HG03575 (cell line): ENCODE measurements around the gene SIX2.
"Not testable (repeated sequence)": the region's sequence is repeated elsewhere in the genome, so short reads cannot be mapped to it uniquely, and the experiment has no call there.

Experiments
- ATAC-seq: cut with Tn5 transposase; IDR thresholded peaks from one replicate; pipeline ENCODE4 v1.9.1; 2021; ENCODE audit not compliant: unreplicated experiment, insufficient number of reproducible peaks, low FRiP score; ENCODE audit errors: extremely low read depth

Gene SIX2

DNA sequence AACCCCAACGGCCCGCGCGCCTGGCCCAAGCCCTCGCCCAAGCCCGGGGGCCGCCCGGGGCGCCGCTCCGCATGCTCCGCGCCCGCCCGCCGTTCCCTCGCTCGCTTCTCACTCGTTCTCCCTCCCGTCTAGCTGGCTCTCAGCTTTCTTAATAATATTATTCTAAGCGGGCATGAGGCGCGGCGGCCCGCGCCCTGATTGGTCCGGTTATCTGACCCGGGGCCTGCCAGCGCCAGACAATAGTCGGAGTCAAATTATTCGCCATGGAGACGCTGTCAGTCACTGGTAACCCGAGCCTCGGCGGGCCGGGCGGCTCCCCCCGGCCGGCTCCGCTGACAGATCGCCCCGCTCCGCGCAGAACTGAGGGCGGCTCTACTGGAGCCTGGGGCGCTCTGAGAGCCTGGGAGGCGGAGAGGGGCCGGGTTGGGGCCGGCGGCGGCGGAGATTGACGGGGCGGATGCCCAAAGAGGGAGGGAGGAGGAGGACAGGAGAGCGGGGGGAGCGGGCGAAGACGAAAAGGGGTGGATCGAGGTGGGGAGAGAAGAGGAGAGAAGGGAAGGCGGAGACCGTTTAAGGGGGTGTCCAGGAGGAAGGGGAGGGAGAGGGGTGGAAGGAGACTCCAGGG, at the start of gene SIX2:
Gene SIX2 (minus strand): TSS at position 150 of the 625 bp plus-strand sequence. CDS start 342 bp downstream, outside the sequence.
- no peak for ATAC-seq

DNA sequence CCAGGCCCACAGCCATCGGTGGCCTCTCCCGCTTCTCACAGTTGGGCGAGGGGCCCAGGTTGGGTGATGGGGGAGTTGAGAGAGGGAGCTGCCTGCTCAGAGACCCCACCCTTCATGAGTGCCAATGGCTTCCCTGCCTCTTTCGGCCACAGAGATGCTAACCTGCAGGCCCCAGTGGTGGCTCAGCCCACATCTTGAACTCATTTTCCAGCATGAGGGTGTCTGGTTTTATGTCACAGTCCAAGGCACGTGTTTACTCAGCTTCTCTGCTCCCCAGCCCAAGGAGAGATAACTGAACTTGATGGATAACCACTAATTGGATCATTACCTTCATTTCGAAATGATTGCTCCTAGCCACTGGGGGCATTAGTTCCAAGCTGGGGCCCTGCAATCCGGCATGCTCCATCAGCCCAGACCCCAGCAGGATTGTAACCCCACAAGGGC, 45.9 kb upstream of the SIX2 start:
- no peak for ATAC-seq

DNA sequence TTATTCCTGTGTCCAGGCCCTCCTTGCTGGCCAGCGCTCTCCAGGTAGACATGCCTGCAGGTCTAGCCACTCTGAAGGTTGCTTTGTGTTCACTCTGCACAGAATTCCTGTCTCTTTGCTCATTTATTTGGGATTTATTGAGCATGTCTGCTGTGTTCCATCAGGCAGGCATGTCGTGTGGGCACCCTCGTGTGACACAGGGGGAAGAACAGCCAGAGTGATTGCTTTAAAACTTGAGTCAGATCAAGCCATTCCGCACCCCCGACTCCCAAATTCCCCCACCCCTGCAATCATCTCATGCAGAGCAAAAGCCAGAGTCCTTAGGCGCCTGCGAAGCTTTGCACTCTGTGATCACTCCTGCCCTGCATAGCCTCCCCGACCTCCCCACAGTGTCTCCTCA, 44.7 kb upstream of the SIX2 start:
- no peak for ATAC-seq

DNA sequence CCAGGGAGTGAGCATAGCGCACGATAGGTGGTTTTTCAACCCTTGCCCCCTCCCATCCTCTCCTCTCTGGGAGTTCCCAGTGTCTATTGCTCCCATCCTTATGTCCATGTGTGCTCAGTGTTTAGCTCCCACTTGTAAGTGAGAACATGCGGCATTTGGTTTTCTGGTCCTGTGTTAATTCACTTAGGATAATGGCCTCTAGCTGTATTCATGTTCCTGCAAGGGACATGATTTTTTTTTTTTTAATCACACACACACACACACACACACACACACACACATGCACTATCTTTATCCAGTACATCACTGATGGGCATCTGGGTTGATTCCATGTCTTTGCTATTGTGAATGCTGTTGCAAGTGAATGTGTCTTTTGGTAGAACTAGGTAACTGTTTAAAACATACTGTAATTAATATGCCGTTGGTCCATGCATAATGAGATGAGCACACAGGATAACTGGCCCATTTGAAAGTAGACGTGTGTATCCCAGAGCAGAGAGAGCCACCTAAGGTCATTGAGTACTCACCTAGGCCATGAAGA, 43.2 kb upstream of the SIX2 start:
- ATAC-seq: no peak

DNA sequence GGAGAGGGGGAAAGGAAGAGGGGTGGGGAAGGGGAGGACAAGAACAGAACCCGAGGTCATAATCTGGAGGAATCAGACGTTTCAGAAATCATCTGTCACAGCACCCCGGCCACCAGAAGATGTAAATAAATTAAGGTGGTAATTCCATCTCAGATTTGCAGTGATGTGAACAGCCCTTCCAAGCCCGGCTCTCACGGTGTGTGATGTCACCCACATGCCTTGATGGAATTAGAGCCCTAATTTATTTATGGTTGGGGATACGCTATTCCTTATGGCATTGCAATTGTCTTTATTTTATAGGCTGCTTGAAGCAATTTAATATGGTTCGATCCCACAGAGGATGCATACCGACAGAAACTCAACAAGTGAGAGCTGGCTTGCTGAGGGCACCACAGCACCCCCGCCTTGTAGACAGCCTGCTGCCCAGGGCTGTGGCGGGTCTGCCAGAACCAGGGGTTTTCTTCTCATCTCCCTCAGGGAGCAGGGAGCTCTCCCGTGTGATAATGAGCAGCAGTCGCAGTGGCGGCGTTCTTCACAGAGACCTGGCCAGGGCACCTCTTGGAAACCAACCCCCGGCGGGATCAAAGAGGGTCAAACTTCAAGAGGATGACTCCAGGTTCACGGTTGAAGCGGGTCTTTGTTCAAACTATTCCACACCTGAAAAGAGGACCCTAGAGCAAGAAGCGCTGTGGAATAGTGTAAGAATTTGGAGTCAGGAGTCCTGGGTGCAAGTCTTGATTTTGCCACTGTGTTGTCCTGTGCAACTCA, 40.5 kb upstream of the SIX2 start:
- ATAC-seq: no peak

DNA sequence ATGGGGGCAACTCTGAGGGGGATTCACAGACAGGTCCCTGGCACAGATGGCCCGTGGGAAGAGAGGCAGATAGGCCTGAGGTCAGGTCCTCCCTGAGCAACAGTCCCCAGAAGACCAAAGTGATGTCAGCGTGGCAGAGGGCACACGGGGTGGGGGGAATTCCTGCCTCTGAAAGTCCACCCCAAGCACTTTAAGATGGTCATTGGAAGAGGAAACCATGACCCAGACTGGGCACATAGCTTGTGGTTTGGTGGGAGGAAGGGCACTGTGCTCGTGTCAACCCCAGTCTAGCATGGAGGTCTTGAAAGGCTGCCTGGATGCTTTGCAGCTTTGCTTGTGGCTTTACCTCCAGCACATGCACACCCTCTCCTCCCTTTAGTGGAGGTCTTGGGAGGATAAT, 38.0 kb upstream of the SIX2 start:
- ATAC-seq: no peak

DNA sequence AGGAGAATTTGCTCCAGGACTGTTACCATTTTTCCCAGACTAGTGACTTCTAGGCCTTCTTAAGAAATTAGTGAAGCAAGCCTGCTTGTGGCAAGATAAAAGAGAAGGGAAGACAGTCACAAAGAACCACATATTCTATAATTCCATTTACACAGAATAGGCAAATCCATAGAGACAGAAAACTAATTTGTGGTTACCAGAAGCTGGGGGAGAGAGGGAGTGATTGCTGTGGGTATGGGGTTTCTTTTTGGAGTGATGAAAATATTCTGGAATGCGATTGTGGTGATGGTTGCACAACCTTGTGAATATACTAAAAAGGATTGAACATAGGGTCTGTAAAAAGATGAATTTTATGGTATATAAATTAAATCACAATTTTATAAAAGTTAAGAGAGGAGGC, 37.5 kb upstream of the SIX2 start:
- ATAC-seq: no peak

DNA sequence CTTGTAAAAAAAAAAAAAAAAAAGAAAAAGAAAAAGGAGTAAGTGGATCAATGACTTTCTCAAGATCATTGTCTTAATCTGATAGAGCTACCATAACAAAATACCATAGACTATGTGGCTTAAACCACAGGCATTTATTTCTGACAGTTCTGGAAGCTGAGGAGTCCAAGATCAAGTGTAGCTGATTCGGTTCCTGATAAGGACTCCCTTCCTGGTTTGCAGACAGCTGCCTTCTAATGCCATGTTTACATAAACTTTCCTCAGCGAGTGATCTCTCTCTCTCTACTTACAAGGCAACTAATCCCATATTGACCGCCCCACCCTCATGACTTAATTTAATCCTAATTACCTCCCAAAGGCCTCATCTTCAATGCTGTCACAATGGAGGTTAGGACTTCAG, 36.5 kb upstream of the SIX2 start:
- ATAC-seq: no peak

DNA sequence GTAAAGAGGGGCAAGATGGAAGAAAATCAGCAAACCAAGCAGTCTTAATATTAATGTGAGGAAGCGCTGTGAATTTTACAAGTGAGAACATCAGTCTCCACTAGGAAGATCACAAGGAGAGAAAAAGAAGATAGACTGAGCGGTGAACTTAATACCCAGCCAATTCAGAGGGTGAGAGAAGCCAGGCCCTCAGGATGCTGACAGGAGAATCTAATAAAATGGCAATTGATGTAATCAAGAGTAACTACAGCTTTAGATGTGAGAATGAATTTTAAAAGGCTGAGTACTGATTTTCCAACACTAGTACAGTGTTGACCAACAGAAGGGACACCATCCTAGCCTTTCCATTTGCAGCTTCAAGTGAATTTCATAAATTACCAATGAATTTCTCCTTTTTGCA, 35.7 kb upstream of the SIX2 start:
- no peak for ATAC-seq

DNA sequence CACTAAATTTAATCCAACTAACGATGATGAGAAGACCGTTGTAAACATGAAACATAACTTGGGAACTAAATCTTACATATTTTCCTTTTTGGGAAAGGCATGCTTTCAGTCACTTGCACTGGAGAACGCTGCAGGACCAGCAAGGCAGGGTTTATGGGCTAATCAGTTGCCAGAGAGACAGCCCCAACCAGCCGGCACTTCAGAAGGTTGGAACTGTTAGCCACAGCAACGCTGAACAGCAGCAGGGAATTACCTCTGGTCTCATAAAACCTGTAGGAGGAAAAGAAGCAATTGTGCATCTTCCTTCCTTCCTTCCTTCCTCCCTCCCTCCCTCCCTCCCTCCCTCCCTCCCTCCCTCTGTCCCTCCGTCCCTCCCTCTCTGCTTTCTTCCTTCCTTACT, 33.9 kb upstream of the SIX2 start:
- no peak for ATAC-seq

DNA sequence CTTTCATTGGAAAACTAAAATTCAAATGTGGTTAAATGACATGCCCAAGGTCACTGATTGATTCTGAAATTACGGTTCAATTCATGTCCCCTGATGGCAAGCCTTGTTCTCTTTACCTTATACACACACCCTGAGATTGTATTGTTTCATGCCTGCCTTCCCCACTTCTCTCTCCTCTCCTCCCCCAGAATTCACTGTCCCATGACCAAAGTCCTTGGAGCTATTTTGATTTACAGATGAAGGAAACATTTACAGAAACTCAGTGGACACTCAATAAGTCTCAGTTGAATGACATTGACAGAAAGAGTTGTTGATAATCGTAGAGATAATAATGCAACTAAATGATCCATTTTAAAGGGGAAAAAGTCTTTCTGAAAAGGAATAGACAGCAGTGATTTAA, 33.1 kb upstream of the SIX2 start:
- ATAC-seq: no peak

DNA sequence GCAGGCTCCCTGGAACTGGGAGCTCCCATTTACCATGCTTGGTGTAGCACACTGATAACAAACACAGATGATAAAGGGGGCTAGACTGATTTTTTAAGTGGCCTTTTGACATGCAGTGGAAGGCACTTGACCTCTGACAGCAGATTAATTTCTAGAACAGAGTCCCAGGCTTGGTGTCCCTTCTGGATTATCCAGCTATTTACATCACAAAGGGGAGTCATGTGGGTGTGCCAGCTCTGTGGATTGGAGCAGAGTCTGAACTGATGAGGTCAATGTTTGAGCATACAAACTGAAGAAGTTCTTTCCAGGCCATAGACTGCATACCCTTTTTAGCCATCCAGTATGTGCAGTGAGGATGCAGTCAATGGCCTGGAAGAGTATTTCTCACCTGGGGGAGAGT, 31.5 kb upstream of the SIX2 start:
- ATAC-seq: no peak

DNA sequence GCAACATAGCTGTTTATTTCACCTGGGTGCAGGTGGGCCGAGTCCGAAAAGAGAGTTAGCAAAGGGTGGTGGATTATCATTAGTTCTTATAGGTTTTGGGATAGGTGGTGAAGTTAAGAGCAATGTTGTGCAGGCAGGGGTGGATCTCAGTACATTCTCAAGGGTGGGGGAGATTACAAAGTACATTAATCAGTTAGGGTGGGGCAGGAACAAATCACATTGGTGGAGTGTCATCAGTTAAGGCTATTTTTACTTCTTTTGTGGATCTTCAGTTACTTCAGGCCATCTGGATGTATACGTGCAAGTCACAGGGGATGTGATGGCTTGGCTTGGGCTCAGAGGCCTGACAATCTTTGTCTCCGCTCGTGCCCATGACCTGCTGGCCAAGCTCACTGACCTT, 30.6 kb upstream of the SIX2 start:
- ATAC-seq: not testable (repeated sequence)

DNA sequence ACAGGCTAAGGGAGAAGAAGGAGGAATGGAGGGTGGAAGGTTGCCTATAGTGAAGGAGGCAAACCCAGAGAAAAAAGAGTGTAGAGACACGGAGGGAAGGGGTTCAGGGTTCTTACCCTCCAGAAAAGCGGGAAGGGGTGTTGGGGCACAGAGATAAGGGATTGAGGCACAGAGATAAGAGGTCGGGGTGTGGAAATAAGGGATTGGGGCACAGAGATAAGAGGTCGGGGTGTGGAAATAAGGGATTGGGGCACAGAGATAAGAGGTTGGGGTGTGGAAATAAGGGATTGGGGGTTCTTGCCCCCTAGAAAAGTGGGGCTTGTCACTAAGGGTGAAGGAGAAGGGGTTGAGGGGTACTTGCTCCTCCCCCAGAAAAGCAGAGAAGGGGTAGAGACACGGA, 29.6 kb upstream of the SIX2 start:
- ATAC-seq: not testable (repeated sequence)

DNA sequence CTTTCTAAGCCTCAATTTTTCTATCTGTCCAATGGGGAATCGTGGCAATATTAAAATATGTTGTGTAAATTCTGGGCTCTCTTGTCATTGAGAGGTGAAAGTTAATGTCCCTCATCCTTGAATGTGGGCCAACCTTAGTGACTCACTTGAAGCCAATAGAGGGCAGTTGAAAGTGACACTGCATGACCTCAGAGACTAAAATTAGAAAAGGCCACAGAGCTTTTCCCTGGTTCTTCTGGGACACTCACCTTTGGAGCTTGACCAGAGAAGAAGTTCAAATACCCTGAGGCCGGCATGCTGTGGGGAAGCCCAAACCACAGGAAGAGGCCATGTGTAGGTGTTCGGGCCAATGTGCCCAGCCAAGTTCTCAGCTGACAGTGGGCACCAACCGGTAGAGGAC, 24.1 kb upstream of the SIX2 start:
- ATAC-seq: no peak

DNA sequence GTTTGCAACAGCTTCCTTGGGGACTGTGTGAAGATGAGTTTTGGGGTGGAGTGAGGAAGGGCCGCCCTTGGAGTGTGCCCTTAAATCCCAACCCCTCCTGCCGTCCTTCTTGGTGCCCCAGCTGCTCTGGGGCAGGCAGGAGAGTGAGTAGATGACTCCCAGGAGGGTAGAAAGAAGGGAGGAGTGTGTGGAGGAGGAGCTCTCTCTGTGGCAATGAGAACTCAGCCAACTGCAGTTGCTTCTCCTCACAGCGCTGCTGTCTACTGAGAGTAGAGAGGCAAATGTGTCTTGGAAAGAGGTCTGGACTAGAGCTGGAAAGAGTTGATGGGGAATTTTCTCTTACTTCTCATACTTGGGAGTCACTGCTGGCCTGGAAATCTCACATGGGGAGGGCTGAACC, 21.8 kb upstream of the SIX2 start:
- no peak for ATAC-seq

DNA sequence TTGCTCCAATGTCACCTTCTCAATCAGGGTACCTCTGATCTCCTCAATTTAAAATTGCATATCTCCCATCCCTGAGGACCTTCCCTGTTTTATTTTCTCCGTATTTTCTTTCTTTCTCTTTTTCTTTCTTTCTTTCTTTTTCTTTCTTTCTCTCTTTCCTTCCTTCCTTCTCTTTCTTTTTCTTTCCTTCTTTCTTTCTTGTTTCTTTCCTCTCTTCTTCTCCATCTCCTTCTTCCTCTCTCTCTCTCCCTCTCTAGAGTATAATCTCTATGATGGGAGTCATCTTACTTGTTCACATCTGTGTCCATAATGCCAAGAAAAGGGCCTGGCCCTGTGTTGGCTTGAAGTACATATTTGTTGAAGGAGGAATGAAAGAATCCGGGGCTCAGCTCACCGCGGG, 21.3 kb upstream of the SIX2 start:
- ATAC-seq: no peak

DNA sequence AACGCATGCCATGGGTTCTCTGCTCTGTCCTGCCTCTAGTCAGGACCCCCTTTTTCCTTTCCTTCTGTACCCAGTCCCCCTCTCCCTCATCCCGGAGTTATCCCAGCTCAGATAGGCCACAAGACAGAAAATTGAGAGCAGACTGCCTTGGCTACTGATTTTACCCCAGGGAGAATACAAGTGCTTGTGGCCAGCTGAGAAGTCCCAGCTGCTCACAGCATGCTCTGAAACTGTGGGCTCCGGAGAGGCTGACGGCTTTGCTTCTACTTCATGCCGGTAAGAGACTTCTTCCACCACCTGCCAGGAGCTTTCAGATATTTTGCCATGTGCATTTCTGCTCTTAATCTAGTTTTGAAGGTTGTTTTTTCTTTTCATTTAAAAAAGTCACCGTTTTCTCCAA, 20.0 kb upstream of the SIX2 start:
- ATAC-seq: no peak

DNA sequence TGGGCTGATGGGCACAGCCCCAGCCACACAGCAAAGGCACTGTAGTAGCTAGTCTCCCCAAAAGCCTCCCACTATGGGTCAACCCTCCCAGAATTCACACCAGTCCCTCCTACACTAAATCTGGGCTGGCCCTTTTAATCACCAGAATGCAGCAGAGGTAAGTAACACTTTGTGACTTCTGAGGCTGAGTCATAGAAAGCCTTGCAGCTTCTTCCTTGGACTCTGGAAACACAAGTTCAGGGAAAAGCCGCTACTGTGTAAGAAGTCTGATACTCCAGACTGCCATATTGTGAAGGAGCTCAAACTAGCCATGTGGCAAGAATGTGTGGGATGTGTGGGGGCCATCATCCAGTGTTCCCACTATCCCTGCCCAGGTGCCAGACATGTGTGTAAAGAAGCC, 19.0 kb upstream of the SIX2 start:
- no peak for ATAC-seq

DNA sequence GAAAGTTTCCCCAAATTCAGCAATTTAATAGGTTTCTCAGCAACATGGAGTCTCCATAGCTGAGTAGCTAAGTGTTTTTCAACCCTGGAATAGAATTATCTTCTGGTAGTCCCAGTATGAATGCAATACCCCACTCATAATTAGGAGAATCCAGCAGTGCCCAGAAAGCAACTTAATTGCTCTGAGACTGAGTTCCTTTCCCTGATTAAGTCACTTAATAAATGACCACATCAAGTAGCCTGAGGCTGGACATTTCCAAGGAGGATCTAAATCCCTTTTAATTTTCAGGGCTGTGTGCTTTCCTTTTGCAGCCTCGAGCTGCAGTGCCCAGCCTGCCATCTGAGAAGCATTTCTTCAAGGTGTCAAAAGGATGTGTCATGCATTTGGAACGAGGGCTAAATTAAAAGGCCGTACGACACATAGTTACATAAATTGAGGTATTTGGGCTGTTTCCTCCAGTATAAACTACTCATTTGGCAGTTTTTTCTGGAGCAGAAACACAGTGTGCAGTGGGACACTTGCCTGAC, 17.7 kb upstream of the SIX2 start:
- ATAC-seq: no peak
